Astrocyte (in vitro differentiated cells and primary cell): ENCODE results near the gene PPARG. TPM values are rescaled to one million over a fixed set of nuclear protein-coding genes. Genes with fewer than 3 reads are reported as not detected.

Experiments used
- DNase-seq: peaks from one replicate; pipeline ENCODE4 v3.0.0-alpha.2; 2010; ENCODE audit warnings: low read depth
- FAIRE-seq: peaks from 2 replicates; lab custom pipeline; 2011; peaks lifted over from hg19 to GRCh38; lab: Jason Lieb, UNC
- H2AFZ ChIP-seq: 2 replicates; pipeline ENCODE4 v1.6.0; 2012; ENCODE audit warnings: low read depth, low read length, inconsistent platforms
- H3K27ac ChIP-seq: 2 replicates; pipeline ENCODE4 v1.5.1; 2011; ENCODE audit warnings: low read depth, low read length, inconsistent platforms
- H3K27me3 ChIP-seq: 2 replicates; pipeline ENCODE4 v1.6.0; 2011; ENCODE audit warnings: low read length, inconsistent platforms; ENCODE audit not compliant: insufficient read depth
- H3K36me3 ChIP-seq: 2 replicates; pipeline ENCODE4 v1.5.1; 2011; ENCODE audit warnings: low read length, inconsistent platforms; ENCODE audit not compliant: insufficient read depth
- H3K4me1 ChIP-seq: 2 replicates; pipeline ENCODE4 v1.5.1; 2011; ENCODE audit warnings: low read length, inconsistent platforms; ENCODE audit not compliant: insufficient read depth
- H3K4me2 ChIP-seq: 2 replicates; pipeline ENCODE4 v1.6.0; 2012; ENCODE audit warnings: low read length, inconsistent platforms
- H3K4me3 ChIP-seq: 2 replicates; pipeline ENCODE4 v1.5.1; 2011; ENCODE audit warnings: low read depth, mild to moderate bottlenecking, low read length, inconsistent platforms; ENCODE audit not compliant: insufficient read depth
- H3K79me2 ChIP-seq: 2 replicates; pipeline ENCODE4 v1.6.0; 2012; ENCODE audit warnings: mild to moderate bottlenecking, low read length, inconsistent platforms; ENCODE audit not compliant: insufficient read depth
- H3K9ac ChIP-seq: 2 replicates; pipeline ENCODE4 v1.6.0; 2012; ENCODE audit warnings: mild to moderate bottlenecking, low read length, inconsistent platforms
- H3K9me3 ChIP-seq: 2 replicates; pipeline ENCODE4 v1.5.1; 2012; ENCODE audit warnings: low read depth, mild to moderate bottlenecking, low read length, inconsistent platforms; ENCODE audit not compliant: insufficient read depth
- H4K20me1 ChIP-seq: 2 replicates; pipeline ENCODE4 v1.6.0; 2012; ENCODE audit warnings: low read length, inconsistent platforms; ENCODE audit not compliant: insufficient read depth
- H3K27ac Mint-ChIP-seq: one replicate; pipeline ENCODE4 v1.8.0; 2021; ENCODE audit warnings: mild to moderate bottlenecking, mixed read lengths; ENCODE audit not compliant: unreplicated experiment
- H3K27me3 Mint-ChIP-seq: one replicate; pipeline ENCODE4 v1.8.0; 2021; ENCODE audit warnings: low read depth, mixed read lengths; ENCODE audit not compliant: unreplicated experiment
- H3K36me3 Mint-ChIP-seq: one replicate; pipeline ENCODE4 v1.8.0; 2021; ENCODE audit warnings: low read depth, mixed read lengths; ENCODE audit not compliant: unreplicated experiment
- H3K4me1 Mint-ChIP-seq: one replicate; pipeline ENCODE4 v1.8.0; 2021; ENCODE audit warnings: low read depth, mixed read lengths; ENCODE audit not compliant: unreplicated experiment
- H3K4me3 Mint-ChIP-seq: one replicate; pipeline ENCODE4 v1.8.0; 2021; ENCODE audit warnings: mild to moderate bottlenecking, moderate library complexity, mixed read lengths; ENCODE audit not compliant: unreplicated experiment
- H3K9me3 Mint-ChIP-seq: one replicate; pipeline ENCODE4 v1.8.0; 2021; ENCODE audit warnings: mild to moderate bottlenecking, mixed read lengths; ENCODE audit not compliant: unreplicated experiment
- EZH2 ChIP-seq: IDR thresholded peaks from 2 replicates; pipeline ENCODE4 v1.6.1; 2012; ENCODE audit warnings: mild to moderate bottlenecking, low read length, inconsistent platforms; ENCODE audit not compliant: insufficient read depth
- total RNA-seq: library from RNA; stranded (reverse); gene quantifications from 2 replicates; pipeline ENCODE4 v1.2.1, GENCODE V29; 2021
- TF ChIP-seq, protein P1 (sequence below): IDR thresholded peaks from 2 replicates; pipeline ENCODE4 v1.5.1; 2011; ENCODE audit warnings: low read depth, mild to moderate bottlenecking, inconsistent platforms, low read length, moderate library complexity; ENCODE audit not compliant: insufficient read depth

The PPARG gene
- total RNA-seq, 1 donor from 2014 or later = 4.4 TPM

GRCh38 chr3:12279591-12280326 is 9.1 kb upstream of the PPARG start:
- H3K9me3 Mint-ChIP-seq = no peaks in the 10 kb centered on the region
- Histone ChIP-seq H2AFZ (no peak overlapping the region), H3K9me3 (no peaks in the 10 kb centered on the region), H3K27ac (no peak overlapping the region), H3K9ac (no peak overlapping the region), H3K36me3 (no peaks in the 10 kb centered on the region), H4K20me1 (no peaks in the 10 kb centered on the region), H3K4me1 (no peaks in the 10 kb centered on the region), H3K27me3 (no peaks in the 10 kb centered on the region), H3K4me3 (no peak overlapping the region), H3K4me2 (no peak overlapping the region), H3K79me2 (no peaks in the 10 kb centered on the region)
- no peaks in the 10 kb centered on the region for H3K36me3 Mint-ChIP-seq
- H3K27ac Mint-ChIP-seq = no peak overlapping the region
- H3K27me3 Mint-ChIP-seq = peaks cover 6% of the 10 kb centered on the region
- no peaks in the 10 kb centered on the region for H3K4me1 Mint-ChIP-seq
- H3K4me3 Mint-ChIP-seq = no peak overlapping the region
- FAIRE-seq (no peak), DNase-seq (no peak)
- no peak for TF ChIP-seq EZH2
- TF ChIP-seq, protein P1, sequence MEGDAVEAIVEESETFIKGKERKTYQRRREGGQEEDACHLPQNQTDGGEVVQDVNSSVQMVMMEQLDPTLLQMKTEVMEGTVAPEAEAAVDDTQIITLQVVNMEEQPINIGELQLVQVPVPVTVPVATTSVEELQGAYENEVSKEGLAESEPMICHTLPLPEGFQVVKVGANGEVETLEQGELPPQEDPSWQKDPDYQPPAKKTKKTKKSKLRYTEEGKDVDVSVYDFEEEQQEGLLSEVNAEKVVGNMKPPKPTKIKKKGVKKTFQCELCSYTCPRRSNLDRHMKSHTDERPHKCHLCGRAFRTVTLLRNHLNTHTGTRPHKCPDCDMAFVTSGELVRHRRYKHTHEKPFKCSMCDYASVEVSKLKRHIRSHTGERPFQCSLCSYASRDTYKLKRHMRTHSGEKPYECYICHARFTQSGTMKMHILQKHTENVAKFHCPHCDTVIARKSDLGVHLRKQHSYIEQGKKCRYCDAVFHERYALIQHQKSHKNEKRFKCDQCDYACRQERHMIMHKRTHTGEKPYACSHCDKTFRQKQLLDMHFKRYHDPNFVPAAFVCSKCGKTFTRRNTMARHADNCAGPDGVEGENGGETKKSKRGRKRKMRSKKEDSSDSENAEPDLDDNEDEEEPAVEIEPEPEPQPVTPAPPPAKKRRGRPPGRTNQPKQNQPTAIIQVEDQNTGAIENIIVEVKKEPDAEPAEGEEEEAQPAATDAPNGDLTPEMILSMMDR = no peak

DNA sequence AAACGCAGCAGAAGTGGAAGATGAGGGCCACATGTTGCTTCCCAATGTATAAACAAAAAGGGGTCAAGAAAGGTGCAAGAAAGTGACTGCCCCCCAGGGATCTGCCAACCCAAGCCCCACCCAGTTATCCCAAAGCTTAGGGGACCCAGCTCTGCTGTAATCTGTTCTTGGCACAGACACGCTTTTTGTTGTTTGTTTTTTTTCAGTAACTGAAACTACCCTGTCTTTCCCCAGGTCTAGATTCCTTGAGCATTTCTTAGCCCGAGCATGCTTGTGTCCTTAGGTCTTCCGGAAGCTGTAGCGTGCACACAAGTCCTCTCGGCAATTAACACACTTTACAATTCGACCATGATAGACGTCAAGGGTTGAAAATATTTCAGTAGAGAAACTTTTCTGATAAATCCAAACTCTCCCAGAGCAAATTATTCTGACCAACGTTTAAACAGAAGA is 8.5 kb upstream of the PPARG start:
- DNase-seq (no peak), FAIRE-seq (no peak)
- H4K20me1 ChIP-seq = no peaks in the 10 kb centered on the region
- Mint-ChIP-seq H3K36me3 (no peaks in the 10 kb centered on the region), H3K4me3 (no peak overlapping the region), H3K9me3 (no peaks in the 10 kb centered on the region), H3K27me3 (peaks cover 6% of the 10 kb centered on the region), H3K4me1 (no peaks in the 10 kb centered on the region), H3K27ac (no peak overlapping the region)
- no peak overlapping the region for H2AFZ ChIP-seq
- H3K4me1 ChIP-seq = no peaks in the 10 kb centered on the region
- no peaks in the 10 kb centered on the region for H3K36me3 ChIP-seq
- H3K9me3 ChIP-seq = no peaks in the 10 kb centered on the region
- no peaks in the 10 kb centered on the region for H3K27me3 ChIP-seq
- no peak overlapping the region for H3K4me3 ChIP-seq
- H3K27ac ChIP-seq = no peak overlapping the region
- TF ChIP-seq, protein P1 = no peak
- TF ChIP-seq EZH2 = no peak
- no peaks in the 10 kb centered on the region for H3K79me2 ChIP-seq
- H3K9ac ChIP-seq = no peak overlapping the region
- H3K4me2 ChIP-seq = no peak overlapping the region

GRCh38 chr3:12284591-12284990 is 4.3 kb upstream of the PPARG start:
- no peak overlapping the region for H3K27ac Mint-ChIP-seq
- Histone ChIP-seq H3K4me2 (no peak overlapping the region), H3K4me1 (no peaks in the 10 kb centered on the region), H3K36me3 (no peaks in the 10 kb centered on the region), H3K79me2 (no peaks in the 10 kb centered on the region), H3K4me3 (no peak overlapping the region), H2AFZ (no peak overlapping the region), H3K9me3 (no peaks in the 10 kb centered on the region), H3K27ac (no peak overlapping the region), H3K9ac (no peak overlapping the region), H3K27me3 (no peaks in the 10 kb centered on the region), H4K20me1 (no peaks in the 10 kb centered on the region)
- peaks cover 10% of the 10 kb centered on the region for H3K27me3 Mint-ChIP-seq
- H3K36me3 Mint-ChIP-seq = no peaks in the 10 kb centered on the region
- TF ChIP-seq, protein P1 = no peak
- no peak for TF ChIP-seq EZH2
- H3K4me3 Mint-ChIP-seq = no peak overlapping the region
- FAIRE-seq = no peak
- H3K4me1 Mint-ChIP-seq = no peaks in the 10 kb centered on the region
- DNase-seq = no peak
- H3K9me3 Mint-ChIP-seq = no peaks in the 10 kb centered on the region
